Neural cell (in vitro differentiated cells): ENCODE data around the gene TSPAN11.

Source experiments
- EP300 ChIP-seq: fragments of 450-650 bp; conservative IDR thresholded peaks from 2 replicates; pipeline ENCODE4 v1.6.1; 2014; ENCODE audit warnings: antibody characterized with exemption, mild to moderate bottlenecking, moderate library complexity; ENCODE audit not compliant: poor library complexity, severe bottlenecking
- EZH2 ChIP-seq: fragments of 200-600, 300-800 bp; shearing (Covaris generic), sonication (generic); IDR thresholded peaks from 2 replicates; pipeline ENCODE4 v1.6.1; 2014; ENCODE audit warnings: antibody characterized with exemption, low read length, borderline replicate concordance, mild to moderate bottlenecking; ENCODE audit not compliant: insufficient read depth, poor library complexity, severe bottlenecking
- MXI1 ChIP-seq: fragments of 450-650 bp; conservative IDR thresholded peaks from 2 replicates; pipeline ENCODE4 v1.6.1; 2014; ENCODE audit warnings: antibody characterized with exemption, mild to moderate bottlenecking; ENCODE audit not compliant: poor library complexity, severe bottlenecking
- POLR2AphosphoS5 ChIP-seq: IDR thresholded peaks from 2 replicates; pipeline ENCODE4 v1.6.1; 2012
- RAD21 ChIP-seq: fragments of 450-650 bp; conservative IDR thresholded peaks from 2 replicates; pipeline ENCODE4 v1.6.1; 2014; ENCODE audit warnings: antibody characterized with exemption, mild to moderate bottlenecking, moderate library complexity
- SMC3 ChIP-seq: fragments of 450-650 bp; conservative IDR thresholded peaks from 2 replicates; pipeline ENCODE4 v1.6.1; 2014; ENCODE audit warnings: antibody characterized with exemption, mild to moderate bottlenecking, moderate library complexity; ENCODE audit not compliant: poor library complexity
- TAF1 ChIP-seq: IDR thresholded peaks from 2 replicates; pipeline ENCODE4 v1.6.1; 2012; ENCODE audit warnings: low read depth
- TF ChIP-seq, protein P1 (sequence below): fragments of 450-650 bp; IDR thresholded peaks from 2 replicates; pipeline ENCODE4 v1.5.1; 2014; ENCODE audit warnings: antibody characterized with exemption, mild to moderate bottlenecking, moderate library complexity; ENCODE audit not compliant: poor library complexity, severe bottlenecking
- TF ChIP-seq, protein P2 (sequence below): IDR thresholded peaks from 2 replicates; pipeline ENCODE4 v1.6.1; 2012; ENCODE audit warnings: borderline replicate concordance

DNA sequence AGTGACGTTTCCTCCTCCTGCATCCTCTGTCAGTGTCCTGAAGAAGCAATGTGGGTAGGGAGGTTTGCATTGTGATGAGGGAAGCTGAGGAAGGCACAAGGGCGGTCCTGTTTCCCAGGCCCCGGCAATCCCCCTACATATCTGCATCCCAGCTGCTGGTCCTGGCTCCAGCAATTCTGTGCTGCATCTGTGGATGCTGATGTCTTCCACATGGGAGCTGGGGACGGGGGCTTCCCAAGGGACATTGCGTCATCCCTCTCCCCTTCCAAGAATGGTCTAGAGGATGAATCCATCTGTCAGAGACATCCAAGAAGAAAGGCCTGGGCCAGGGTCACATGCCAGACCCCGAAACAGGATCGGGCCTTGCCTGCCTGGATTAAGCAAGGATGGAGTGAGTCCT lies 52.1 kb downstream of the TSPAN11 start:
- TF ChIP-seq, protein P1, sequence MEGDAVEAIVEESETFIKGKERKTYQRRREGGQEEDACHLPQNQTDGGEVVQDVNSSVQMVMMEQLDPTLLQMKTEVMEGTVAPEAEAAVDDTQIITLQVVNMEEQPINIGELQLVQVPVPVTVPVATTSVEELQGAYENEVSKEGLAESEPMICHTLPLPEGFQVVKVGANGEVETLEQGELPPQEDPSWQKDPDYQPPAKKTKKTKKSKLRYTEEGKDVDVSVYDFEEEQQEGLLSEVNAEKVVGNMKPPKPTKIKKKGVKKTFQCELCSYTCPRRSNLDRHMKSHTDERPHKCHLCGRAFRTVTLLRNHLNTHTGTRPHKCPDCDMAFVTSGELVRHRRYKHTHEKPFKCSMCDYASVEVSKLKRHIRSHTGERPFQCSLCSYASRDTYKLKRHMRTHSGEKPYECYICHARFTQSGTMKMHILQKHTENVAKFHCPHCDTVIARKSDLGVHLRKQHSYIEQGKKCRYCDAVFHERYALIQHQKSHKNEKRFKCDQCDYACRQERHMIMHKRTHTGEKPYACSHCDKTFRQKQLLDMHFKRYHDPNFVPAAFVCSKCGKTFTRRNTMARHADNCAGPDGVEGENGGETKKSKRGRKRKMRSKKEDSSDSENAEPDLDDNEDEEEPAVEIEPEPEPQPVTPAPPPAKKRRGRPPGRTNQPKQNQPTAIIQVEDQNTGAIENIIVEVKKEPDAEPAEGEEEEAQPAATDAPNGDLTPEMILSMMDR = no peak
- TF ChIP-seq, protein P2, sequence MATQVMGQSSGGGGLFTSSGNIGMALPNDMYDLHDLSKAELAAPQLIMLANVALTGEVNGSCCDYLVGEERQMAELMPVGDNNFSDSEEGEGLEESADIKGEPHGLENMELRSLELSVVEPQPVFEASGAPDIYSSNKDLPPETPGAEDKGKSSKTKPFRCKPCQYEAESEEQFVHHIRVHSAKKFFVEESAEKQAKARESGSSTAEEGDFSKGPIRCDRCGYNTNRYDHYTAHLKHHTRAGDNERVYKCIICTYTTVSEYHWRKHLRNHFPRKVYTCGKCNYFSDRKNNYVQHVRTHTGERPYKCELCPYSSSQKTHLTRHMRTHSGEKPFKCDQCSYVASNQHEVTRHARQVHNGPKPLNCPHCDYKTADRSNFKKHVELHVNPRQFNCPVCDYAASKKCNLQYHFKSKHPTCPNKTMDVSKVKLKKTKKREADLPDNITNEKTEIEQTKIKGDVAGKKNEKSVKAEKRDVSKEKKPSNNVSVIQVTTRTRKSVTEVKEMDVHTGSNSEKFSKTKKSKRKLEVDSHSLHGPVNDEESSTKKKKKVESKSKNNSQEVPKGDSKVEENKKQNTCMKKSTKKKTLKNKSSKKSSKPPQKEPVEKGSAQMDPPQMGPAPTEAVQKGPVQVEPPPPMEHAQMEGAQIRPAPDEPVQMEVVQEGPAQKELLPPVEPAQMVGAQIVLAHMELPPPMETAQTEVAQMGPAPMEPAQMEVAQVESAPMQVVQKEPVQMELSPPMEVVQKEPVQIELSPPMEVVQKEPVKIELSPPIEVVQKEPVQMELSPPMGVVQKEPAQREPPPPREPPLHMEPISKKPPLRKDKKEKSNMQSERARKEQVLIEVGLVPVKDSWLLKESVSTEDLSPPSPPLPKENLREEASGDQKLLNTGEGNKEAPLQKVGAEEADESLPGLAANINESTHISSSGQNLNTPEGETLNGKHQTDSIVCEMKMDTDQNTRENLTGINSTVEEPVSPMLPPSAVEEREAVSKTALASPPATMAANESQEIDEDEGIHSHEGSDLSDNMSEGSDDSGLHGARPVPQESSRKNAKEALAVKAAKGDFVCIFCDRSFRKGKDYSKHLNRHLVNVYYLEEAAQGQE = no peak
- no peak for TF ChIP-seq EP300
- no peak for TF ChIP-seq SMC3
- no peak for TF ChIP-seq POLR2AphosphoS5
- TF ChIP-seq EZH2 = no peak
- TF ChIP-seq MXI1 = no peak
- TF ChIP-seq RAD21 = no peak
- TF ChIP-seq TAF1 = no peak
